Nephron progenitor cell (in vitro differentiated cells): ENCODE measurements around the gene CHST8.

Source experiments
- DNase-seq: peaks from one replicate; pipeline ENCODE4 v3.0.0; 2021
- H3K27ac Mint-ChIP-seq: 2 replicates; pipeline ENCODE4 v1.8.0; 2021; ENCODE audit warnings: mild to moderate bottlenecking, moderate library complexity, mixed read lengths
- H3K27me3 Mint-ChIP-seq: 2 replicates; pipeline ENCODE4 v1.8.0; 2021; ENCODE audit warnings: mild to moderate bottlenecking, low read depth, mixed read lengths; ENCODE audit not compliant: poor library complexity
- H3K36me3 Mint-ChIP-seq: 2 replicates; pipeline ENCODE4 v1.8.0; 2021; ENCODE audit warnings: low read depth, mixed read lengths
- H3K4me1 Mint-ChIP-seq: 2 replicates; pipeline ENCODE4 v1.8.0; 2021; ENCODE audit warnings: mixed read lengths
- H3K4me3 Mint-ChIP-seq: 2 replicates; pipeline ENCODE4 v1.8.0; 2021; ENCODE audit warnings: mild to moderate bottlenecking, moderate library complexity, mixed read lengths
- H3K9me3 Mint-ChIP-seq: 2 replicates; pipeline ENCODE4 v1.8.0; 2021; ENCODE audit warnings: mild to moderate bottlenecking, moderate library complexity, mixed read lengths
- TF ChIP-seq, protein P1 (sequence below): fragments of 200-600 bp; sonication (generic); IDR thresholded peaks from 2 replicates; pipeline ENCODE4 v1.5.0; 2021; ENCODE audit warnings: antibody characterized with exemption

The CHST8 gene

DNA sequence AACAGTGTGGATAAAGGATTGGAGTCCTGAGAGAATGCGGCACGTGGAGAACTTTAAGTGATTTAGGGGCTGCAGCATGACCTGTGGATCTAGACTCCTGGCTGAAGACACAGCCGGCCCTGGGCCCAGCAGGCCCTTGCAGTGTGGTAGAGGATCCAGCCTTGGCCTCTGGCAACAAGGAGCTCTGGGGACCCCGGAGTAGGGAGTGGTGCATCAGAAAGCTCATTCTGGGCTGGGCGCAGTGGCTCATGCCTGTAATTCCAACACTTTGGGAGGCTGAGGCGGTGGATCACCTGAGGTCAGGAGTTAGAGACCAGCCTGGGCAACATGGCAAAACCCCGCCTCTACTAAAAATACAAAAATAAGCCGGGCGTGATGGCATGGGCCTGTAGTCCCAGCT lies 76.0 kb downstream of the CHST8 start:
- Mint-ChIP-seq H3K36me3 (no peaks in the 10 kb centered on the region), H3K4me1 (no peaks in the 10 kb centered on the region), H3K27me3 (peaks cover 34% of the 10 kb centered on the region), H3K9me3 (no peaks in the 10 kb centered on the region), H3K4me3 (no peak overlapping the region), H3K27ac (no peak overlapping the region)
- TF ChIP-seq, protein P1, sequence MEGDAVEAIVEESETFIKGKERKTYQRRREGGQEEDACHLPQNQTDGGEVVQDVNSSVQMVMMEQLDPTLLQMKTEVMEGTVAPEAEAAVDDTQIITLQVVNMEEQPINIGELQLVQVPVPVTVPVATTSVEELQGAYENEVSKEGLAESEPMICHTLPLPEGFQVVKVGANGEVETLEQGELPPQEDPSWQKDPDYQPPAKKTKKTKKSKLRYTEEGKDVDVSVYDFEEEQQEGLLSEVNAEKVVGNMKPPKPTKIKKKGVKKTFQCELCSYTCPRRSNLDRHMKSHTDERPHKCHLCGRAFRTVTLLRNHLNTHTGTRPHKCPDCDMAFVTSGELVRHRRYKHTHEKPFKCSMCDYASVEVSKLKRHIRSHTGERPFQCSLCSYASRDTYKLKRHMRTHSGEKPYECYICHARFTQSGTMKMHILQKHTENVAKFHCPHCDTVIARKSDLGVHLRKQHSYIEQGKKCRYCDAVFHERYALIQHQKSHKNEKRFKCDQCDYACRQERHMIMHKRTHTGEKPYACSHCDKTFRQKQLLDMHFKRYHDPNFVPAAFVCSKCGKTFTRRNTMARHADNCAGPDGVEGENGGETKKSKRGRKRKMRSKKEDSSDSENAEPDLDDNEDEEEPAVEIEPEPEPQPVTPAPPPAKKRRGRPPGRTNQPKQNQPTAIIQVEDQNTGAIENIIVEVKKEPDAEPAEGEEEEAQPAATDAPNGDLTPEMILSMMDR, result no peak
- no peak for DNase-seq

DNA sequence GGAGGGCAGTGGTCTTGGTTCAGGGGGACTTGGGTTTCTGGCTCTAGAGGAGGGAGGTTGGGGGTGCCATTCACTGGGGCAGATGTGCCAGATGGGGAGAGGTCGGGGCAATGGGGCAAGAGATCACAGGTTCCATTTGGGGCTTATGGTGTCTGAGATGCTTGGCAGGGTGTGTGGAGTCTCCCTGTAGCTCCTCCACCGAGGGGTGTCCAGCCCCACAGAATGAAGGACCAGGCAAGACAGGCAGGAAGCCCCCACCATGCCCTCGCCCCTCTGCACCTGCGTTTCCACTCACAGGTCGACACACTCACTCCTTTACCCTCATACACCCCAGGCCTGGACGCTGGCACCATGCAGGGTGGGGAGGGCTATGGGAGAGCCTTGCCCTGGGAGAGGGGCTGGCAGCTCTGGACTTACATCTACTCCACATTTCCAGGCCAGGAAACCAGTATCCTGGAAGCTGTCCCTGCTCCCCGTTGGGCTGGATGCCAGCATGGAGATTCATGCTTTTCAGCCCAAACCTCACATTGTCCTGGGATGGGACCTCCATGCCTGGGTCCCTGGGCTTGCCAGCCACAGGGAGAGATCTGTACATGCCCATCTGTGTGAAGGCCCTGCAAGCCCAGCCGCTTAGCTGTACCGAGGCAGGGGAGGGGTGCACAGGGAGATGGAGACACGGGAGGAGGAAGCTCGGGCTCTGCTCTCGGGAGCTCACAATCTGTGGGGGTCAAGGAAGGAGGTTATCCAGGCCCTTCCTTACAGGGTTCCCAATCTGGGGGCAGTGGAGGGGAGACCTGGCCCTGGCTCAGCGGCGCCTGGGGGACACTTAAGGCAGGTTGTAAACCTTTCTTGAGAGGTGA lies 77.1 kb downstream of the CHST8 start:
- no peaks in the 10 kb centered on the region for H3K36me3 Mint-ChIP-seq
- H3K27me3 Mint-ChIP-seq, result peaks cover 38% of the 10 kb centered on the region
- H3K4me3 Mint-ChIP-seq, result no peak overlapping the region
- no peak overlapping the region for H3K27ac Mint-ChIP-seq
- no peaks in the 10 kb centered on the region for H3K4me1 Mint-ChIP-seq
- no peak for DNase-seq
- no peaks in the 10 kb centered on the region for H3K9me3 Mint-ChIP-seq
- TF ChIP-seq, protein P1, result no peak

DNA sequence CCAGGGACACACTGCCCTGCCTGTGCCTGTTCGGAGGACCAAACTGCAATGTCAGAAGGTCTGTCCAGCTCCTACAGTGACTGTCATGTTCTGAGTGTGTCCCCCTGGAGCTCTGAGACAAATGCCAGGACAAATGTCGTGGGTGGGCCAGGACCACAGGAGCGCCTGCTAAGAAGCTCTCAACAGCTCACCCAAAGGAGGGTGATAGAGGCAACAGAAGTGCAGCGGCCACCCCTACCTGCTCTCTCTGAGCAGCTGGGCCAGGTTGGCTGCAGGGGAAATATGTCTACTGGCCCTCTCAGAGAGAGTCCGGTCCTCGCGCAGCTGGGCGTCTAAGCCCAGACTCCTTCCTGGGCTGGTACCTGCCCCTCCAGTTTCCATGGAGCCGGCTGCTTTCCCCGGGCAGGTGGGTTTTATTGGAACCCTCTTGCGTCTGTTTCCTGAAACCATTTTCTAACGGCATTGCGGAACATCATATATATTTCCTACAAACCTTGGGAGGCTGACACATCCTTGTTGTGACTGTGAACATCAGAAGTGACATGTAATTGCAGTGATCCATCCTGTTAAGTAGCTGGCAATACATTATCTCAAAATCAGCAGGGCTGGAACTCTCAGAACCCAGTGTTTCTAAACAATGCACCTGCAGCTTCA lies 78.1 kb downstream of the CHST8 start:
- no peaks in the 10 kb centered on the region for H3K4me1 Mint-ChIP-seq
- TF ChIP-seq, protein P1, result no peak
- H3K4me3 Mint-ChIP-seq, result no peak overlapping the region
- no peaks in the 10 kb centered on the region for H3K9me3 Mint-ChIP-seq
- H3K27me3 Mint-ChIP-seq, result peaks cover 38% of the 10 kb centered on the region
- no peaks in the 10 kb centered on the region for H3K36me3 Mint-ChIP-seq
- H3K27ac Mint-ChIP-seq, result no peak overlapping the region
- DNase-seq, result no peak

DNA sequence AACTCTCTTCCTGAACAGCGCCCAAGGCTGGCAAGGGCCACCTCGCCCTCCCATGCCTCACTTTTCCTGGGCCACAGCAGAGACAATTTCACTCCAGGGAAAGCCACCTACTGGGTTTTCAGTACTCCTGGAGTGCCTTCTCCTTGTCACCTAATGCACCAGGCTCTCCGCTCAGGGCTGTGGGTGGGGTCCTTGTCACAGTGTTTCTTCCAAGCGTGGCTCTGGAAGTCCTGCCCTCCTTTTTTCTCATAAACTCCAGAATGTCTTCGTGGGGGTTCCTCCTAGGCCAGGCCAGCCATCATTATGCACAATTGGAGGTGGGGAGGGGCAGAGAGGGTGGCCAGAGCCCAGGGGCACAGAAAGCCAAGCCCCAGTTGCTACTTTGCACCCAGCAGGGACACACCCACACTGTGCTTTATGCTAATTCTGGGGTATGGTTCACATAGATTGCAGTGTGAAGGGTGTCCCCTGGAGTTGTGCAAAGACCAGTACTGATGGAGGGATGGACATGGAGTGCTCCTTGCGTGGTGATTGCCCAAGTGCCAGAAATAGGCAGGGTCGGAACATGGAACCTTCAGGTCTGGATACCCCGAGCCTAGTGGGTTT lies 78.8 kb downstream of the CHST8 start:
- TF ChIP-seq, protein P1, result no peak
- no peaks in the 10 kb centered on the region for H3K9me3 Mint-ChIP-seq
- H3K27me3 Mint-ChIP-seq, result peaks cover 38% of the 10 kb centered on the region
- H3K27ac Mint-ChIP-seq, result no peak overlapping the region
- H3K4me1 Mint-ChIP-seq, result no peaks in the 10 kb centered on the region
- no peak overlapping the region for H3K4me3 Mint-ChIP-seq
- H3K36me3 Mint-ChIP-seq, result no peaks in the 10 kb centered on the region
- DNase-seq, result no peak

DNA sequence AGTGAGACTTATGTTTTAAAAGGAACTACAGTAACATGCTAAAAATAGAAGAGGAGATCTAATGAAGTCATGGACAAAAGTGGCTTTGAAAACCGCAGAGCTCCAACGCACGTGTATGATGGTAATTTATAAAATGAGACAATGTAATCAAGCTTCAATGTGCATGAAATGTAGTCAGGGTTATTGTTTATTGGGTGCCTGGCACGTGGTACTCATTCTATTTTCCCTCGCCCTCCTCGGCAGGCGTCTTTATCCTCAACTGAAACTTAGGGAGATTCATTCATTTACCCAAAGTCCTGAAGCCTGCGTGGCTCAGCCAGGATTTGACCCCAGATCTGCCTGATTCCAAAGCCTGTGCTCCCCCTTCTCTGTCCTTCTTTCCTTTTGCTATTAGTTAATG lies 79.8 kb downstream of the CHST8 start:
- Mint-ChIP-seq H3K4me3 (no peak overlapping the region), H3K27me3 (peaks cover 41% of the 10 kb centered on the region), H3K4me1 (no peaks in the 10 kb centered on the region), H3K36me3 (no peaks in the 10 kb centered on the region), H3K27ac (no peak overlapping the region), H3K9me3 (no peaks in the 10 kb centered on the region)
- DNase-seq, result no peak
- TF ChIP-seq, protein P1, result no peak
